Measurements from ENCODE around the gene RNF34.
"Not testable (repeated sequence)": the region's sequence is repeated elsewhere in the genome, so short reads cannot be mapped to it uniquely, and the experiment has no call there.

GRCh38 chr12:121374945-121375584 lies 24.9 kb upstream of the RNF34 start:
- TF ChIP-seq POLR2AphosphoS5 (IDR thresholded peaks at IDR 0.05); CTCF (IDR thresholded peaks at IDR 0.05 in 8 of 11, conservative IDR thresholded peaks at IDR 0.05 in 3 of 11); POLR2A (IDR thresholded peaks at IDR 0.05): not testable (repeated sequence)

Measured in spleen (tissue), 7 donors.